CD4-positive, alpha-beta T cell treated with Interleukin-6 for 4 hours (primary cell): ENCODE measurements around the gene COPZ2.
A peak's percentile ranks its signal among the peaks of the same experiment; 100 is the strongest.
"Not testable (repeated sequence)": the region's sequence is repeated elsewhere in the genome, so short reads cannot be mapped to it uniquely, and the experiment has no call there.

Experiments
- DNase-seq: peaks from one replicate; pipeline ENCODE4 v3.0.0-alpha.2; 2020; ENCODE audit warnings: mixed read lengths

Gene COPZ2

GRCh38 chr17:48055531-48056245, 18.1 kb upstream of the COPZ2 start:
- no peak for DNase-seq

DNA sequence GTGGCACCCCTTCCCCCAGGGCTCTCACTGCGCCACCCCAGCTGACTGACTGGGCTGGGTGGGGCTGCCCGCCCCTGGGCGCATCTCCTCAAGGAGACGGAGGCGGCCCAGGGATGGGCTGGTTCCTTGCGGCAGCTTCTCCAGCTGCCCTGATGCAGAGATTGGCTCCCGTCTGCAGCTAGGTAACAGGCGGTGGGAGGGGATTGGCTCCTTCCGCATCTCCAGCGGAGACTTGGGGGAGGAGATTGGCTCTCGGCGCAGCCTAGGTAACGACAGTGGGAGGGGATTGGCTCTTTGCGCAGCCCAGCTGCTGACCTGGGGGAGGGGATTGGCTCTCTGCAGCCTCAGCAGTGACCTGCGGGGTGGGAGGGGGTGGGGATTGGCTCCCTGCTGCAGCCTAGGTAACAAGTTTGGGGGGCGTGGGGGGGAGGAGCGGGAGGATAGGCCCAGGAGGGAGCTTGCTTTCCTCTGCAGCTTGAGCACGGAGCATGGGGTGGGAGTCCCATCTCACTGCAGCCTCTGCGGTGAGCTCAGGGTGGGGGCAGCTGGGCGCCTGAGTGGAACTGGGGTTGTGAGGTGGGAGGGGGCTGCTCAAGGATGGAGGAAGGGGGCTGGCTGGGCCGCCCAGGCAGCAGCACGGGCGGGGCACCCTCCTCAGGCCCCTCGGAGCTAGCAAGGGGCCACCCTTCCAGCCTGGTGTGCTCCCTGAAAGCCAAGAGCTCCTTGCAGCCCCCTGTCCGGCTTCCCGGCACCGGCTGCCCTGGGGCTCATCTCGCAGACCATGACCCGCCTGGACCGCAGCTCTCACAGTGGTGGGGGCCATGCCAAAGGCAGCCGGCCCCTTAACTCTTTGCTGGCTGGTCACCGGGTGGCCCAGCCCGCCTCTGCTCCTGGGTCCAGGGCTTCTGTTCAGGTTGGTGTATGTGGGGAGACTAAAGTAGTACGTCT, 16.9 kb upstream of the COPZ2 start:
- DNase-seq, result no peak

DNA sequence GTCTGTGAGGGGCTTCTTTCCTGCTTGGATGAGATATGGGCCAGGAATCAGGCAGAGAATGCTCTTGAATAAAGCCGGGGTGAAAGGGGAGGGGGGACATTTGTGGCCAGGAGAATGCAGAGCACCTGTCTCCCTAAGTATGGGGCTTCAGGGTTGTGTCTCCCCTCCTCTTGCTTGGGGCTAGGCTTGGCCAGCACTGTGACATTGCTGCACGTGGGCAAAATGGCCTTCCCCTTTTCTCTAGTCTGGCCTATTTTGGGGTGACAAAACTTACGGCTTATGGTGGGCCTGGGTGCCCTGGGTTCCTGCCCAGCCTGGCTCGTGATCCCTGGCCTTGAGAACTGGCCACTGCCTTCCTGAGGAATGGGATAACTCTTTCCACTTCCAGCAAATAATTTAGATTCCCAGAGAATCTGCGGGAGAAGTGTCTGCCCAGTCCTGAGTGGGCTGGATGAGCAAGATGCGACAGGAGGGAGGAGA, 16.2 kb upstream of the COPZ2 start:
- DNase-seq, result no peak

GRCh38 chr17:48052956-48053757, 15.6 kb upstream of the COPZ2 start:
- no peak for DNase-seq

DNA sequence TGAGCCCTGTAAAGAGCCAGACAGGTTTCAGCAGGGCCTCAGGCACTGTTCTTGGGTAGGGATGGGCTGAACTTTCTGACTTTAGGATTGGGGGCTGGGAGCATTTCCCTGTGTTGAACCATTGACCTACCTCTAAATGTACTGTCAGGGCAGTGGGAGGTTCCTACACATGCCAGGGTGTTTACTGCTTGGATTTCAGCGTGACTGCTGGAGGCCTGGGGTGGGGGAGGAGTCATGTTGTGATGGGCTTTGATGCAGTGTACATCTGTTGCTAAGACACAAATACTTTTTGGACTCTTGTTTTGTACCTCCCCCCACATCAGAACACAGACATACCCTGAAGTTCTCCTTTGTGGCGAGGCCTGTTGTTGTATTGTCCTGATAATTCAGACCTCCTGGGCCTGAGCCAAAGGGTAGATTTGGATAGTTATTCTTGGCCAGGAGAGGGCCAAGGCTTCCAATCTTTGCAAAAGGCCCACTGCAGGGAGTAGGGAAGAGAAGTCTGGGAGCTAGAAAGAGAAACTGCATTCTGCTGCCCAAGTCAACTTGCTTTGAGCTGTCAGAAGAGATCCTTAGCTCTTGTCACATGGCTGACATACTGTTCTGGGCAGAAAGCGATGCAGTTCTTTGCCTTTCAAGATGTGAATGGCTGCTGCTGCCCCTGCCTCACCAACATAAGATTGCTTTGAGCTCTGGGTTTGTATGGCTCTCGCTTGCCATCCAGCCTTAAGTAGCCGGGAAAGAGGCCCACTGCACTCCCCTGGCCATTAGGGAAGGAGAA, 14.3 kb upstream of the COPZ2 start:
- DNase-seq, result no peak

- no peak for DNase-seq
Observed at GRCh38 chr17:48051283-48051682, 13.7 kb upstream of the COPZ2 start.

DNA sequence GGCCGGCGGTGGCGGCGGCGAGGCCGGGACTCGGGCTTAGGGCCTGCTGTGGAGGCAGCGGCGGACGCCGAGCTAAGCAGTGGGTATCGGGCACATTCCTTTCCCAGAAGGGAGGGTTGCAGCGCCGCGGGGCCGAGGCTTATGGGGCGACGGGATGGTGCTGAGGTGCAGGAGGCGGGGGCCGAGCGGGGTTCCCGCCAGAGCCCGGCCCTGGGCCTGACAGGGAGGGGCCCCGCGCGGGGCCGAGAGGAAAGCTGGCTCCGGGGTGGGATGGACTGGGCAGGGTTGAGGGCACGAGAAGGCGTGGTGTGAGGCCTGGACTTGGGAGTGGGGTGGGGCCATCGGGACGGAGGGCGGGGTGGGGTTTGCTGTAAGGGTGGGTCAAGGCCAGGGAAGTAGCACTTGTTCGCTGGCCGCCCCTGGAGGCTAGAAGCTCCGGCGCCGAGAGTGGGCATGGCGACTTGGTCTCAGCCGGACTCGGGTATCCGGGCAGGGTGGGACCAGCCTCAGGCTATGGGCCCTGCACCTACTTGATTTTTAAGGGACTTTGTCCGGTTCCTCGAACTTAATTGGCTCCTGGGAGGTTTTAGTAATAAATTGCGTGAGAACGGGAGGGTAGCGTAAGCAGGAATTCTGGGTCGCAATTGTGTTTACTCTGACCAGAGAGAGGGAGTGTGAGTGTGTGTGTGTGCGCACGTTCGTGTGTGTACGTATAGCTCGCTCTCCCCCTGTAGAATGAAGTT, 11.0 kb upstream of the COPZ2 start:
- DNase-seq, result peak; percentile 22

DNA sequence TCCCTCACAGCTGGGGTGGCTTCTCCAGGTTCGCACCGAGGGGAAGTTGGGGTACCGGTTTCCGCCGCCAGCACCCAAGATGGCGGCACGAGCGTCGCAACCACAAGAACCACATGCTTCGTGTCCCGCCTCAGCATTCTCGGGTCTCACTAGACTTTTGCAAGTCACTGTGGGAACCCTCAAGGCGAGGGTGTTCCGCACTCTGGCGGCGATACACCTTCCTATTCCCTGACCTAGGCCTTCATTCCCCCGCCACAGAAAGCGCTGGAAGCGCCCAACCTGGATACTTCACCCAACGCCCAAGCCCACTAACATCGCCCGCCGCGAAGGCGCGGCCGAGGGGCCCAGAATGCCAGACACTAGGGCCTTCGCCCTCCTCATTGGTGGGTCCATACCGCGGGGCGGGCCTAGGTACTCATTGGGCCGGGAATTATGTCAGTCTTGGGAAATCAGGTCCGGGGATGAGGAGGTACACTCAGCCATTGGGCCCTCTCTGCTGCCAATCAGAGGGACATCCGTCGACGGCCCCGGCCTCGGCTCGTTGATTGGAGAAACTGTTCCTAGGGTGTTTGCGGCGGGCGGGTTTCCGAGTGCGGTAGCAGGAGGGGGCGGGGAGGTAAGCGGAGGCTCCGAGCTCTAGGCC, 10.3 kb upstream of the COPZ2 start, which contains the start of gene NFE2L1:
Gene NFE2L1, plus strand, starts transcription at position 619 of the 643 bp plus-strand sequence. CDS start 2,760 bp downstream, outside the sequence.
- peak; percentile 98 for DNase-seq

GRCh38 chr17:48047113-48047740, 9.6 kb upstream of the COPZ2 start:
- DNase-seq, result no peak

DNA sequence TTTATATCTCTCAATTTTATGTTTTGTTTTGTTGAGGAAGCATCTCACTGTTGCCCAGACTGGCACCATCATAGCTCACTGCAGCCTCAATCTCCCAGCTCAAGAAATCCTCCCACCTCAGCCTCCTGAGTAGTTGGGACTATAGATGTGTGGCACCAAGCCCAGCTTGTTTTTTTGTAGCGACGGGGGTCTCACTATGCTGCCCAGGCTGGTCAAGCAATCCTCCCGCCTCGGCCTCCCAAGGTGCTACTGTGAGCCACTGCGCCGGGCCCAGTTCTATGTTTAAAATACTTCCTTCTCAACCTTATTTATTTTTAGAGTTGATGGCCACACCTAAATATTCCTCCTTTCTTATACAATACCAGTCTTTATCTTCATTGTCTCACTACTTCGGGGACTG, 8.7 kb upstream of the COPZ2 start:
- no peak for DNase-seq

- DNase-seq, result no peak
Observed at GRCh38 chr17:48045316-48046001, 7.9 kb upstream of the COPZ2 start.

GRCh38 chr17:48044851-48045250, 7.3 kb upstream of the COPZ2 start:
- no peak for DNase-seq

DNA sequence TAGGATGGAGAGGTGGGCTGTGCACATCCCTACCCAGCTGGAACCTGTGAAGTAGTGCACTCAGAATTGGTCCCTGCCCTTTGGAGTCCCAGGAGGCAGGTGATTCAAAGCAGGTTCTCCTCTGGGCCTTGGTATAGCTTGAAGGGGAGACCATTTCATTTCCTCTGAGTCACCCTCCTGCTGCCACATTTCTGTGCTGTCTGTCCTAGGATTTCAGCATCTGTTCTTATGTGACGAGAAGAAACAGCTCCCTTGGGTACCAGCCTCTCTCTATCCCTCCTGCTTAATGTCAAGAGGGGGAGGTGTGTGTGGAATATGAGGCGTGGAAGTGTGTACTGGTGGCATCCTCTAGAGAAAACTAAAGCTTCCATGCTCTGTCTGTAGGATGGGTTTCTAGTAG, 5.6 kb upstream of the COPZ2 start:
- DNase-seq, result no peak

GRCh38 chr17:48038687-48039086, 1.1 kb upstream of the COPZ2 start:
- DNase-seq, result no peak

GRCh38 chr17:48037838-48038323, 284 bp upstream of the COPZ2 start:
- no peak for DNase-seq

GRCh38 chr17:48036693-48037035, 933 bp downstream of the COPZ2 start:
- DNase-seq, result no peak

GRCh38 chr17:48034734-48035133, 2.9 kb downstream of the COPZ2 start:
- not testable (repeated sequence) for DNase-seq

- no peak for DNase-seq
Observed at GRCh38 chr17:48031966-48032365, 5.6 kb downstream of the COPZ2 start.

GRCh38 chr17:48030531-48030930, 7.1 kb downstream of the COPZ2 start:
- no peak for DNase-seq

DNA sequence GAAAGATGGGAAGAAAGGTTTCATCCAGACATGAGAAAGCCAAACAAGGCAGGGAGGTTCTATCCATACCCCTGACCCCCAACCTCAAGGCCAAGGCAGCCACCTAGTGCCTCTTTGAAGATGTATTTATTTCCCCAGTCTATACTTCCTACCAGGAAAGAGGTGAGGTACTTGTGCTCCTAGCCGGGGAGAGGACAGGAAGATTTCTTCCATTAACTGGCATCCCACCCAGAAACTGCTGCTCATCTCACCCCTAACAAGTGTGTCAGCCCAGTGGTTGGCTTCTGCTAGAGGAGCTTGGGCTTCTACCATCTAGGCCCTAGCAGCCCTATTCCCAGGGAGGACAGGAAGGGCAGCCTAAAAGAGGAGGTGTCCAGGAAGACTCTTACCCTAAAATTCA, 8.9 kb downstream of the COPZ2 start:
- DNase-seq, result no peak
